Naive thymus-derived CD4-positive, alpha-beta T cell (primary cell): Measurements from ENCODE around the gene RAB35. TPM values are rescaled to one million over a fixed set of nuclear protein-coding genes. Genes with fewer than 3 reads are reported as not detected.

Source experiments
- microRNA-seq: library from miRNA; unstranded; fragments of <30 nt; microRNA quantifications from one replicate; pipeline ENCODE4 v1.2.0, GENCODE V29; 2022; ENCODE audit warnings: borderline microRNAs expressed
- polyA plus RNA-seq, 2 donors: library from polyadenylated mRNA; unstranded; fragments of 300-500 nt; fragmentation: Illumina TruSeq; gene quantifications; one replicate each; pipeline ENCODE4 v1.2.3, GENCODE V29; 2021
- total RNA-seq, 6 experiments: library from RNA in 5 of 6; stranded (reverse) in 5 of 6; gene quantifications; 1 replicate in 5 of 6; 2 replicates in 1 of 6; pipeline ENCODE4 v1.2.3 and lab custom pipeline; 2021 to 2026

RAB35 gene
- total and polyA plus RNA-seq, 7 experiments from 2014 or later, result 14.5 to 77.3 (median 53.1) TPM

Small RNAs within 50 kb of the gene (microRNA-seq; reads per million reads assigned to microRNA genes)
- not detected for gene MIR4498

Other genes with a start within 250 kb of the RAB35 start
- gene CIT, start 239.4 kb downstream of the RAB35 start, total RNA-seq, result 10 to 100 TPM in 1 of 5 experiments, 1 to 10 TPM in 4; 1.6 to 69.9 (median 3.6) TPM
- under 1 TPM; 0.43 to 0.63 TPM for gene CIT, start 239.4 kb downstream of the RAB35 start, polyA plus RNA-seq
- gene BICDL1, start 127.5 kb downstream of the RAB35 start, total RNA-seq, result 100 to 1,000 TPM in 4 of 5 experiments, 10 to 100 TPM in 1; 75.8 to 156 (median 143) TPM
- gene BICDL1, start 127.5 kb downstream of the RAB35 start, polyA plus RNA-seq, result 1 to 10 TPM; 2.4 to 2.7 TPM
- 100 to 1,000 TPM in 4 of 5 experiments, 10 to 100 TPM in 1; 90.6 to 142 (median 132) TPM for gene GCN1, start 78.0 kb upstream of the RAB35 start, total RNA-seq
- 10 to 100 TPM; 20.3 to 36.4 TPM for gene GCN1, start 78.0 kb upstream of the RAB35 start, polyA plus RNA-seq
- gene RPLP0, start 84.4 kb upstream of the RAB35 start, total RNA-seq, result 1,000 to 10,000 TPM; 1,375 to 2,107 (median 1,573) TPM
- gene RPLP0, start 84.4 kb upstream of the RAB35 start, polyA plus RNA-seq, result 1,000 to 10,000 TPM; 1,871 to 2,384 TPM
- 100 to 1,000 TPM; 103 to 202 (median 158) TPM for gene PXN, start 149.0 kb upstream of the RAB35 start, total RNA-seq
- 100 to 1,000 TPM in 1 of 2 donors, 10 to 100 TPM in 1; 84.3 to 114 TPM for gene PXN, start 149.0 kb upstream of the RAB35 start, polyA plus RNA-seq
- gene RNU4-2, start 175.2 kb upstream of the RAB35 start, total RNA-seq, result over 10,000 TPM in 2 of 5 experiments, 1,000 to 10,000 TPM in 3; 3,296 to 19,276 (median 7,985) TPM
- gene RNU4-2, start 175.2 kb upstream of the RAB35 start, polyA plus RNA-seq, result not detected
- gene RNU4-1, start 176.5 kb upstream of the RAB35 start, total RNA-seq, result 1,000 to 10,000 TPM in 3 of 5 experiments, 100 to 1,000 TPM in 2; 319 to 3,107 (median 1,510) TPM
- gene RNU4-1, start 176.5 kb upstream of the RAB35 start, polyA plus RNA-seq, result not detected
- gene SIRT4, start 185.6 kb upstream of the RAB35 start, total RNA-seq, result 1 to 10 TPM; 1.6 to 6.0 (median 4.0) TPM
- 1 to 10 TPM; 3.1 TPM for gene SIRT4, start 185.6 kb upstream of the RAB35 start, polyA plus RNA-seq
- 1 to 10 TPM in 1 of 5 experiments, not detected in 4; 1.5 TPM for gene PLA2G1B, start 211.0 kb upstream of the RAB35 start, total RNA-seq
- gene PLA2G1B, start 211.0 kb upstream of the RAB35 start, polyA plus RNA-seq, result under 1 TPM in 1 of 2 donors, not detected in 1; 0.92 TPM